ENCODE measurements around the gene OR2B2. TPM values are rescaled to one million over a fixed set of nuclear protein-coding genes. Genes with fewer than 3 reads are reported as not detected.

OR2B2 gene
- total RNA-seq: not detected in 2 replicates

GRCh38 chr6:27911956-27912446 is at the start of gene OR2B2:
TSS of gene OR2B2 (minus strand) at chr6:27912396. CDS start at chr6:27912319, 77 bp downstream.

DNA sequence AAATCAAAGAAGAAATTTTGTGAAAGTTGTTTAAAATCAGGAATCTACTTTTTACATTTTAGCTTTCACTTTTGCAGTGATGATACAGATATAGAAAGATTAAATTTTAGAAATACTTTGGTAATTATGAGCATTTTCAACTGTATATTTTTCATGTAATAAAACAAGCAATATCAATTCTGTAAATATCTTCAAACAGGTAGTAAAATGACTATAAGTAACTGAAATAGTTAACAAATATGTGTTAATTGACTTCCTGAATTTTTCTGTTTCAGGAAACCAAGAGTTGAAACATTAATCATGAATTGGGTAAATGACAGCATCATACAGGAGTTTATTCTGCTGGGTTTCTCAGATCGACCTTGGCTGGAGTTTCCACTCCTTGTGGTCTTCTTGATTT is 44.7 kb upstream of the OR2B2 start, which contains the start of gene OR2B6:
TSS of gene OR2B6 (plus strand) at position 301 of the 400 bp plus-strand sequence. CDS start at position 301, 0 bp downstream.

Small RNA genes within 50 kb of the gene (small RNA-seq; reads per million reads assigned to genes)
- not detected for gene RNU7-26P

Other genes with a start within 250 kb of the OR2B2 start
- gene OR2B6, start 44.8 kb upstream of the OR2B2 start, total RNA-seq: not detected in 2 replicates
- gene ZNF165, start 168.2 kb upstream of the OR2B2 start, total RNA-seq: 0.27 and 0.29 TPM in 2 replicates
- 7.1 and 8.4 TPM in 2 replicates for gene ZSCAN16, start 212.2 kb upstream of the OR2B2 start, total RNA-seq
- 22.6 and 23.9 TPM in 2 replicates for gene ZKSCAN8, start 229.5 kb upstream of the OR2B2 start, total RNA-seq